ENCODE data around the gene ATP12A.

Gene ATP12A

DNA sequence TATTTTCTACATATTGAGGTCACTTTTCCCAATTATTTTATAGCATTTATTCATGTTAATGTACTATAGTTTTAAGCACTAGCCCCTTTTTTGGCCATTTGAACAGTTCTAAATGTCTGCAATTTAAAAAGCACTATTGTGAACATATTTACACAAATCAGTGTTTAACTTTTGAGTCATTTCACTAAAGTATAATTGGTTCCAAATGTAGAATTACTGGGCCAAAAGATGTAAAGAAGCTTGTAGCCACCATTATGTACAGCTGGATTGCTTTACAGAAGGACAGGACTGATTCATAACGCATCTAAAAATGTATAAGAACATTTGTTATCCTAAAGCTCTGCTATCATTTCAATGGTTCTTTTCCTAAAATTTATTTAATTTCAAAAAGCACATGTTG, 16.6 kb upstream of the ATP12A start:
- no peak for DNase-seq

DNA sequence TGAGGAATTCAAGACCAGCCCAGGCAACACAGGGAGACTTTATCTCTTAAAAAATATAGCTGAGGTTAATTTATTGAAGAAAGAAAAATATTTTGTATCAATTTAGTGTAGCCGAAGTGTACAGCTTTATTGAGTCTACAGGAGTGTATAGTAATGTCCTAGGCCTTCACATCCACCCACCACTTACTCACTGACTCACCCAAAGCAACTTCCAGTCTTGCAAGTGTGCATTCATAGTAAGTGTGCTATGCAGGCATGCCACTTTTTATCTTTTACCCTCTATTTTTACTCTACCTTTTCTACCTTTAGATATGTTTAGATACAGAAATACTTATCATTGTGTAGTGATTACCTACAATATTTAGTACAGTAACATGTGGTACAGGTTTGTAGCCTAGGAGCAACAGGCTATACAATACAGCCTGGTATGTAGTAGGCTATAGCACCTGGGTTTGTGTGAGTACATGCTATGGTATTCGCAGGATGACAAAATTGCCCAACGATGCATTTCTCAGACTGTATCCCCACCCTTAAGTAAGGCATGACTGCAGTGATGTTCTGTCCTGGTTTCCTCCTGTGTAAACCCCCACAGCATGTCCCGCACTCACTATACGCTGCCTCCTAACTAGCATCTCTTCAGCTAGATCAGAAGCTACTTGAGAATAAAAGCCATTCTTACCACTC, 15.3 kb upstream of the ATP12A start:
- DNase-seq, result no peak

DNA sequence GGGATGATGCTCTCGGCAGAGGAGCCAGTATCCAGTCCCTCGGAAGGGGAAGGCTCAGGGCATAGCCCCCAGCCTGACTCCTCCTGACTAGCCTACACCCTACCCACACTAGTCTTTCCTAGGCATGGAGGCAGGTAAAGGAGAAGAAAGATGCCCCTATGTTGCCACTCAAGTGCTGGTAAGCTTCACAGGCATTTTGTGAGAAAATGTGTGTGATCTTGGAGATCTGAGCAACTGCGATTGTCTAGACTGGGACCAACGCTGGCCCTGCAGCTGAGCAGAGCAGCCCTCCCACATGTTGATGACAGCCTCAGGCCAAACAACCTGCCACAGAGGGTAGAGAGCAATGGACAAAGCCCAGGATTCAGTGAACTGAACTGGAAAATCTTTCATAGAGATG, 11.7 kb upstream of the ATP12A start:
- DNase-seq, result no peak

DNA sequence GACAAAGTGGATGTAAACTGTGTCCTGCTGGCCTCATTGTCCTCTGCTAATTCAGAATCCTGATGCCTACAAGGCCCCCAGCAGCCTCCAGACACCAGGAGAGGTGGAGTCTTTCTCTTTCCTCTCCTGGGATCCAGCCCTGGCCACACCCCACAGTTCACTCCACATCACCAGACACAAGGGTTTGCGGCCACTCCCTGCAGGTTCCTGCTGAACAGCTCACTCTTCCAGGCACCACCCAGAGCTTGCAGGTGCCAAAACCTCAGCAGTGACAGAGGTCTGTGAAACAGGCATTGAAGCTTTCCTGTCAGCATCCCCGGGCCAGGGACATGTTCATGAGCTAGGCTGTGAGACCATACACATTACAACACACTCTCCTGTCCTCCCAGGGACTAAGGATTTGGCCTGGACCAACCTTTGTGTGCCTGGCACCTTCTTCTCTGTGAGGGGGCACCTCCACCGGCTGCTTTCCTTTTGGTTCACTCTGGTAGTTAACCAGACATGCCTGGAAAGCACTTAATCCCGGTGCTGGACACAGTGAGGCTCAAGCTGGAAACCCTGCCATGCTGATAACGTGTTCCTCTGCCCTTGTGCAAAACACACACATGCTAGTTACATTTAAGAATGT, 11.1 kb upstream of the ATP12A start:
- no peak for DNase-seq

DNA sequence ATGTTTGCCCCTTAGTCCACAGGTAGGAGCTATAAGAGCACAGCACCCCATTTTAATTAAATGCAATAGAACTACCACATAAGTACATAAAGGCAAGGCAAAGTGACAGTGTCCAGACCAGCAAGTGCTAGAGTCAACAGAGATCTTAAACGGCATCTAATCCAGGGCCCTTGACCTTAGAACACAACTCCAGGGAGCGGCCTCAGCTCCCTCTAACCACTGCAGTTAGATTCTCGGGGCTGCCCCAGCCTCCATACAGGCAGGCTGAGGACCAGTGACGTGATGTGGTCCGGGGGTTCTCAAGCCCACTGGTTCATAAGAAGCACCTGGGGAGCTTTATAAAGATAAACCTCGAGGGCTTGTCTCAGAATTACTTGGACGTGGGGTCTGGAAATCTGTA, 10.0 kb upstream of the ATP12A start:
- no peak for DNase-seq

DNA sequence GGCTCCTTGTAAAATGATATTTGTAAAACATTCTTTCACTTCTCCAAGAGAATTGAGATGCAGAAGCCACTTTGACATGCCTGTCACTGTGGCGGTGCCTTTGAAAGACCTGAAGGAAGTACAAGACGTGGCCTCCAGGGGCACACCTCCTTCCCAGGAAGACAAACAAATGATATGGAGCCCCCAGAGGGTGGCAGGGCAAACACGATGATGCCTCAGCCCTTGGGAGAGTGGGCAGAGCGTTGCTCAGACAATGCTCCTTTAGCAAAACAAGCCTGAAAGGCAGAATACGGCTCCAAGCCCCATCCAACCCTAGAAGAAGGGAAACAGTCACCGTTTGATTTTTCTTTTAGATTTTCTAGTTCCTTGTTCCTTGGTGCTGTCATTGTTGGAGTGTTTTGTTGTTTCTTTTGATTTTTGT, 9.2 kb upstream of the ATP12A start:
- DNase-seq, result peak; percentile 78

DNA sequence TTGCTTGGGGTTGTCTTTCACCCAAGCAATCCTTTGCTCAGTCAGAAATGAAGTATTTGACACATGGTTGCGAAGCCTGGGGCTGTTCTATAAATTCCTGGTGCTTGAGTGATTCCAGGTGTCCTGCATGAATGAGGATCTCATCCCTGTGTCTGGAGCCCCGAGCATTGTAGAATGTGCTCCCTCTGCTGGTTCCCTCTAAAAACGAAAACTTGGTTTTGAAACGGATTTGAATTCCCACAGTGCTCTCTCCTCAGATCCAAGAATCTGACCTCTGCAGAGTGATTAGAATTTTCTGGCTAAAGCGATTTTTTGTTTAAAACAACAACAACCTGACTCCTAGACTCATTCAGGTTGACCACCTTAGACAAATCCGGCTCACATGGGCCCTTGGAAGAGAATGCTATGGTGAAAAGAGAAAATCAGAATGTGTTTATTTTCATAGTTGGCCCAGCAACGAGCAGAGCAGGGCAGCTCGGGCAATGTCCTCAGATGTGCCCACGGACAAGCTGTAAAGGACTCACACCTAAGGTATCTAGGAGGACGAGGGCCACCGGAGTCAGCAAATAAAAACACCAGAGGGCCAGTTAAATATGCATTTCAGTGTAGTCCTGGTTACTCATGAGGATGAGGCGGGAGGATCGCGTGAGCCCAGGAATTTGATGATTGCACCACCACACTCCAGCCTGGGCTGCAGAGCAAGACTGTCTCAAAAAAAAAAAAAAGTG, 8.7 kb upstream of the ATP12A start:
- peak; percentile 58 for DNase-seq

DNA sequence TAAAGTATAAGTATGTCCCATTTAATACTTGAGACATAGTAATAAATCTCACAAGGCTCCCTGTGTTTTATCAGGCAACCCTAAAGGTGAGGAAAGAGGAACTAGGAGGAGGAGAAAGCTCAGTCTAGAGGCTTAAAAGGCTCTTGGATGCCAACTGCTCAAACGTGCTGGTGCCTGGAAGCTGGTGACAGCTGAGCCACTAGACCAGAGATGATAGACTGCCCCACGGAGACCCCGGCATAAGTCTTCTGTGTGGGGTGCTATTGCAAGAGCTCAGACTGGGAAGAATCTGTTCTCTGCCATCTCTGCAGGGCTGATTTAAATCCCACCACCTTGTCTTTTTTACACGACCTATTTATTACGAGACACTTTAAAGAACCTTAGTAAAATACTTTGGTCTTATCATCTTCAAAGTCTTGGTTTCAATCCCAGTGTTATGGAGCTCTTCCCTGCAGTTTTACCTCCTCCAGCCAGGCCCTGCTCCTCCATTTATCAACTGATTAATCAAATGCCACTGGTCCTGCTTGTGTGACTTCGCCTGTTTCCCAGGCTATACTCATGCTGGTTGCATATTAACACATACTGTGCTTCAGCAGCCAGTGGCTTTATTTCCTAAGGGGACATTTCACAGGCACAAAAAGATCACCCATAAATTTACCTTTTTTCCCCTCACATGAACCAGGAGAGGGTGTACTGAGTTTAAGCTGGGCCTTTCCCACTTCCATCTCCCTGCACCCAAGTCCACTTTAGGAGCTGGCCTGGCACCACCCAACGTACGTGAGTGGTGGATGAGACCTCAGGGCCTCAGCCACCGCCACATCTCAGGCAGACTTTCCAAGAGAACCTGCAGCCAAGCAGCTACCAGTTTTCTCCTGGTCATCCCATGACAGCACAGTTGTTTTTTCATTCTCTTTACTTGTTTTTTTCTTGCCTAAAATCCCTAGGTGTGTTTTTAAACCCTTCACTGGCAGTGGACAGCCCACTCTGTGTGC, 7.8 kb upstream of the ATP12A start:
- no peak for DNase-seq

DNA sequence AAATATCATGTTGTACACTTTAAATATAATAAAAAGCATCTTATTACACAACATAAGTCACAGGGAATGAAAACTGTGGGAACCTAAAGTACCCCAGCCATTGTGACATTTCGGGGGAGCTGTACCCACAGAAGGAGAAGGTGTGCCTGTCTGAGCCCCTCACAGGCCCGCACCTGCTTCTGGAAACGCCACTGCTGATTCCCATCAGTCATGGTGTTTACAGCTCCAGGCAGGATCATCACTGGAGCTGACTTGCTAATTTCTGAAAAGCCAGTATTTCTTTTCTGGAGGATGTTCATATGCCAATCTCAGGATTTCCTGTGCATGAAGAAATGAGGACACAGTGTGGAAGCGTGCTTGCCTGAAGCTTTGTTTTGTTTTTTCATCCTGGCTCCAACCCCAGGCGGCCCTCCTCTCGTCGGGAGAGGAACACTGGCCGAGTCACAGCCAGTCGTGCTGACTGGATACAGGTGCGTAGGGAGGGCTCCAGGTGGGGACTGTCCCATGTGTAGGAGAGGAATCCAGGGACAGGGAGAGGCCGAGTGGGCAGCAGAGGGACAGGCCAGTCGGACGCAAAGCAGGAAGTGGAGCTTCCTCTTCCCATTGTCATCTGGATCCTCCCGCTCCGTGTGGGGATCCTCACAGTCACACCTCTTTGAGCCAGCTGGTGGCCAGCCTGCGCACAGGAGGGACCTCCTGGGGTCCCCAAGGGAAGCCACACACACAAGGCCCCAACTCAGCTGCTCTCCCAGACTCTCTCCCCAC, 4.2 kb upstream of the ATP12A start:
- no peak for DNase-seq

DNA sequence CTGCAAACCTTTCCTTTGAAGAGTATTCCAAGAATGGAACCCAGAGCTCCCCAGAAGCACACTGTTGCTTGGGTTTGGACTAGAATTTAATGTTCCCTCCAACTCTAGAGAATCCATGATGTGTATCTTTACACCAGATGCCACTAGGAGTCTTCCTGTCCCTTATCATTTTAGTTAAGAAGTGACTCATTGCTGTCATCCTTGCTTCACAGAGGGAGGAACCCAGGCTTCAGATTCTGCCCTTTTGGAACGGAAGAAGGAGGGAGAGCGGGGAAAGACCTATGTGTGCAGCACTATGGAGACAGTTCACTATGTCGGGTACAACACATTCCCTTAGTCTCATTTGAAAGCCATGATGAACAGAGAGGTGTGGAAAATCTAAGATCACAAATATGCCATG, 2.1 kb upstream of the ATP12A start:
- DNase-seq, result no peak

DNA sequence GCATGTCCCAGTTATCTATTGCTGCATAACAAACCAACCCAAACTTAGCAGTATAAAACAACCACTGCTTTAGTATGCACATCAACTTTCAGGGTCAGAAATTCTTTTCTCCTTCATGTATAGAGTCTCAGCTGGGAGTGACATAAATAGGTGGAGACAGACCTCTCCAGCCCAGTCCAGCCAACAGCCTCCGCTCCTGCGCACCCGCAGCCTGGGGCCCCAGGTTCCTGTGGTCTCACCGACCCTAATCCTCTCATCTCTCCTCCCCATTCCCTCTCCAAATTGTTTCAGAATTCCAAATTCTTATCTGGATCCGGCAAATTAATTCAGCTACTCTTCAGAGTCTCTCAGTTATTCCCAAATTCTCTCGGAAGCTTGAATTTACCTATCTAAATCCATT, 522 bp upstream of the ATP12A start:
- DNase-seq, result no peak

DNA sequence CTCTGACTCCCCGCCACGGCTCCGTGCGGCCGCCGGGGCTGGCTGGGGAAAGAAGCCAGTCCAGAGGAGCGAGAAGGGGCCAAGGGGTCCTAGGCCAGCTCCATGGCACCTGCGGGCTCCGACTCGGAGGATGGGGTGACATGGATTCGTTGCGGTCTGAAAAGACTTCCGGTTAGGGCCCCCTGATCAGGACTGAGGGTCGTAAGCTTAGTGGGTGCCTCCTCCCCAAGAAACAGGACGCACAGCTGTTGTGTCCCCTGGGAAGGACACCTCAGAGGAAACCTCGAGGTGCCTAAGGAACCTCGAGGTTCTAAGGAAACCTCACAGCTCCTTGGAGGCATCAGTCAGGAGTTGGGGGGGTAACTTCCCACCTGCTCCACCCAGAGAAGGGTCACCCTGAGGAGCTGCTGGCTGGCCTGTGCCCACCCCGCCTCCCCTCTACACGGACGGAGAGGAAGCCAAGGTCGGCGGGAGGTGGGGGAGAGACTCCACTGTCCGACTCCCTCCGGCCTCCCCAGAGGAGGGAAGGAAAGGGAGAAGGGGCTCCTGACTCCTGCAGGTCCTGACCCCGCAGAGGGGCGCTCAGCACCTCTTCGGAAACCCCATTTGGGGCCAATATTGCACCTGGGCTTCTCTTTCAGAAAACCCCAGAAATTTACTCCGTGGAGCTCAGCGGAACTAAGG, 855 bp downstream of the ATP12A start:
- DNase-seq, result no peak

DNA sequence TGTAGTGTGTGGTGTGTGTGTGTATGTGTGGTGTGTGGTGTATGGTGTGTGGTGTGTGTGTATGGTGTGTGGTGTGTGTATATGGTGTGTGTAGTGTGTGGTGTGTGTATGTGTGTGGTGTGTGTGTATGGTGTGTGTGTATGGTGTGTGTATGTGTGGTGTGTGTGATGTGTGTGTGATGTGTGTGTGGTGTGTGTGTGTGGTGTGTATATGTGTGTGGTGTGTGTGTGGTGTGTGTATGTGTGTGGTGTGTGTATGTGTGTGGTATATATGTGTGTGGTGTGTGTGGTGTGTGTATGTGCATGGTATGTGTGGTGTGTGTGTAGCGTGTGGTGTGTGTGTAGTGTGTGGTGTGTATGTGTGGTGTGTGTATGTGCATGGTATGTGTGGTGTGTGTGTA, 1.7 kb downstream of the ATP12A start:
- no peak for DNase-seq

DNA sequence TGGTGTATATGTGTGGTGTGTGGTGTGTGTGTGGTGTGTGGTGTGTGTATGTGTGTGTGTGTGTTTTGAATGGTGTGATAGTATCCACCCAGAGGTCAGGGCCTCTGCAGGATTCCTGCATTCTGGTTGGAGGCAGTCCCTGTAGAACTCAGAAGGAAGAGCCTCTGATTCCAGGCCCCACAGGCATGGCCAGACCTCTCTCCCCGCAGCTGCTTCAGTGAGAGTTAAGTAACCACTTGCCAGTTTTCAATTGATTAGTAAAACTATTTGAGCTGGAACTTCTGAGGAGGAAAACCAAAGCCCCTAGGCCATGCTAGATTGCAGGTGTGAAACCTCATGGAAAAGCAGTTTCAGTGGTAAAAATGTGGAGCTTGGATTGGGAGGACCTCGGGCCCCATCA, 2.1 kb downstream of the ATP12A start:
- no peak for DNase-seq

DNA sequence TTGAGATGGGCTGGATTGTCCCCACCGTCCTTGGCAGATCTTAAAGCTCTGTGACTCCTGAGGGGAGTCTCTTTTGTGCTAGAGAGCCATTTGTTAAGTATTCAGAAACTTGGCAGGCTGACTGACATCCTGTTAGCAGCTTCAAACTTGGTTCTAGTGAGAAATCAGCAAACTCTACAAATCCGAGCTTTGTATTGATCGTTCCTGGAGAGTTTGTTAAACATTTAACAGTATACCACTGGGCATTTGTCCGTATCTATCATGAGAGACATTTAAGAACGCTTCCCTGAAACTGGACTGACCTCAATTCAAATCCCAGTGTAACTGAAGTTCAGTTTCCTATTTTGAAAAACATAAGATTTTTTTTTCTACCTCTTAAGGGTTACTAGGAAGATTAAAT, 3.1 kb downstream of the ATP12A start:
- no peak for DNase-seq

DNA sequence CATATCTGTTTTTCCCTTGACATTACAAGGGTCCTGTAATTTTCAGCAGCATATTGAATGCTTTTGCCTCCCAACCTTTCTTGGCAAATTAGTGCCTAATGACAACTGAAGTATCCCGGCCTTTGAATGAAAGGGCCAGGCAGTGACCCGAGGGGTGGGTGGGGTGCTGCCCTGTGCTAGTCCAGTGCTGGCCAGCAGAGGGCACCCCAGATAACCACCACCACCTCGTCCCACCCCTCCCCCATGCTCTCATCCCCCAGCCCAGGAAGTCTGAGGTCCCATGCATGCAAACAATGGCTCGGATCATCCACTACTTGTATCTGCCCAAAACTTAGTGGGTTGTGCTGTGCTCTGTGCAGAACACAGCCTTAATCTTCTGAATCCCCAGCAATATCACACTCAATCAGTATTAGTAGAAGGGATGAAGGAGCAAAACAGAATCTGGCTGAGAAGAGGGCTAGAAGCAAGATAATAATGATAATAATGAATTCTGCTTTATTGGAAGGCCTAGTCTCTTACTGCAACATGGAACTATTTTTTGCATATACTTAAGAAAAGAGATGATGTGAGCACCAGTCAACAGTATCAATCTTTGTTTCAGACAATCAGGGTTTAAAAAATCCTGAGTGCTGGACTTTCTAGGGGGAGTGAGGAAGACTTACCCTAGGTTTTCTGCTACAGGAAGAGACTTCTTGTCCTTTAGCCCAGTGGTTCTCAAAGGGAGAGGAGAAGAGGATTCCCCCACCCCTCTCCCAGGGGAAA, 3.8 kb downstream of the ATP12A start:
- peak; percentile 79 for DNase-seq

DNA sequence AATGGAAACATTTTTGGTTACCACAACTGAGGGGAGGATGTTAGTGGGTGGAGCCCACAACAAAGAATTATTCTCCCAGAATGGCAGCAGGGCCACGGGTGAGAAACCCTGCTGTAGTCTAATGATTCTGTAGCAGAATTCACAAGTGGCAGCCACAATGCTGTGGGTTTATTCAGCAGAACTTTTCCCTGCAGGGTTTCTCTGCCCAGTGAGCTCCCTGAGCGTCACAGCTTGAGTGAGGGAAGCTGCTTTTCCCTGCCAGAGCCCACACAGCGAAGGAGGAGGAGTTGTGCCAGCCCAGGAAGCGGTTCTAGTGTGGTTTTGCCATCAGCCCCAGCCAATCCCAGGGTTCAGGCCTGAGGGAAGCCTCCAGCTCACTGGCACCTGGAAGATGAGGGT, 4.4 kb downstream of the ATP12A start:
- DNase-seq, result peak; percentile 24

DNA sequence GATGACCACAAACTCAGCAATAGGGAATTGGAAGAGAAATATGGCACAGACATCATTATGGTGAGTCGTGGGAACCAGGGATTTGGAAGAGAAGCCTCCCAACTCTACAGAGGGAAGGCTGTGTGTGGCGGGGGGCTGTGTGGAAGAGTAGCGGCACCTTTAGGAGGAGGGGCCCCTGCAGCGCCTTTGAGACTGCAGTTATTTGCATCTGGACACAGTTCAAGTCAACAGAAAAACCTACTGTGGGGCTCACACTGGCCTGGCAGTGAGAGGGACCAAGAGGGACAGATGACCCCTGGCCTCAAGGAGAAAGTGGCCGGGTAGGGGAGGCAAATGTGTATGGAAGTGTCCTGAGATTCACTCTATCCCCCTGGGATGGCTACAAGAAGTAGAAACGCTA, 5.1 kb downstream of the ATP12A start:
- no peak for DNase-seq

DNA sequence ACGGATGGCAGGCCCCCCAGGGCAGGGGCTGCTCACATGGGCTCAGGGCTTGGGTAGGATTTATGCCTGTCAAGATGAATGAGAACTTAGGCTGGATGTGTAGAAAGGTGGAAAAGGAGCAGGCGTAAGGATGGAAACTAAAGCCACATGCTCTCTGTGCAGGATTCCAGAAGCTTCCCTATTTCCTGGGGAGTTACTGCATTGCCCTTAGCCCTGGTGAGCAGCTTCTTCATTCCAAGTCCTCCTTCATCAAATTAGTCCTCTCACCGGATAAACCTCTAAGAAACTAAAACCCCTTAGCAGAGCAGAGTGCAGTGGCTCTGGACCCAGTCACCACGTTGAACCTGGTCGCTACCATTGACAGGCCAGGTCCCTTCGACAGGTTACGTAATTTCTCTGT, 7.4 kb downstream of the ATP12A start:
- no peak for DNase-seq

DNA sequence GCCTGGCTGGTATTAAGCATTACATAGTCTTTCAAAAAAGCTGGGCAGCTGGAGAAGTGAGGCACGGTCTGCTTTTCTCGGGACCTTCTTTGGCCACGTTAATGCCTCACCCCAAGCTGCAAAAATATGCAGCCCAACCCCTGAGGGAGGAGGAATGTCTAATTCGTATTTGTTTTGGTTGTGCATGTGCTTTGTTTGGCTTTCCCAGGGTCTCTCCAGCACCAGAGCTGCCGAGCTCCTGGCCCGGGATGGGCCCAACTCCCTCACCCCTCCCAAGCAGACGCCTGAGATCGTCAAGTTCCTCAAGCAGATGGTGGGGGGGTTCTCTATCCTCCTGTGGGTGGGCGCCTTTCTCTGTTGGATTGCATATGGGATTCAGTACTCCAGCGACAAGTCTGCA, 7.9 kb downstream of the ATP12A start:
- DNase-seq, result no peak

DNA sequence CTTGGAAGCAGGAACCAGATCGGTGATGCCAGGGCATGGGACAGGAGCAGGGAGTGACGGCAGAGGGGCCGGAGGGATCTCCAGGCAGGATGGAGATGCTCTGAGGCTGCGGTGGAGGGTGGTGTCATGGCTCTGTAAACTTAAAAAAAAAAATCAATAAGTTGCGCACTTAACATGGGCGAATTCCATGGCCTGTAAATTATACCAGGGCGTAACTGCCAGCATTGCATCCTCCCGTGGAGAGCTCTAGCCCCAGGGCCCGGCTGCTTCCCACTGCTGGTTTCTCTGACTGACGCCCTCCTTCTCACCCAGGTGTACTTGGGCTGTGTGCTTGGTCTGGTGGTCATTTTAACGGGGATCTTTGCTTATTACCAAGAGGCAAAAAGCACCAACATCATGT, 8.7 kb downstream of the ATP12A start:
- no peak for DNase-seq
